Karpas-422 (cell line): ENCODE measurements around the gene CNTNAP2. TPM values are rescaled to one million over a fixed set of nuclear protein-coding genes. Genes with fewer than 3 reads are reported as not detected.

Source experiments
- DNase-seq: peaks from one replicate; pipeline ENCODE4 v3.0.0-alpha.2; 2015
- H2AFZ ChIP-seq: fragments of 200-600 bp; sonication (generic); 2 replicates; pipeline ENCODE4 v1.6.1; 2014; ENCODE audit warnings: antibody characterized with exemption, low read length, mixed read lengths
- H3K27ac ChIP-seq: fragments of 200-600 bp; sonication (generic); 2 replicates; pipeline ENCODE4 v1.5.1; 2014; ENCODE audit warnings: mild to moderate bottlenecking, low read length, moderate library complexity
- H3K27me3 ChIP-seq: fragments of 200-600 bp; sonication (generic); 2 replicates; pipeline ENCODE4 v1.6.1; 2014; ENCODE audit warnings: low read length, mixed read lengths
- H3K36me3 ChIP-seq: fragments of 200-600 bp; sonication (generic); 2 replicates; pipeline ENCODE4 v1.6.1; 2014; ENCODE audit warnings: low read length, mixed read lengths; ENCODE audit not compliant: insufficient read depth
- H3K4me1 ChIP-seq: fragments of 200-600 bp; sonication (generic); 2 replicates; pipeline ENCODE4 v1.6.1; 2014; ENCODE audit warnings: mild to moderate bottlenecking, low read length, mixed read lengths
- H3K4me2 ChIP-seq: fragments of 200-600 bp; sonication (generic); 2 replicates; pipeline ENCODE4 v1.6.1; 2014; ENCODE audit warnings: low read length, low read depth, mild to moderate bottlenecking; ENCODE audit not compliant: poor library complexity, severe bottlenecking
- H3K4me3 ChIP-seq: fragments of 200-600 bp; sonication (generic); 2 replicates; pipeline ENCODE4 v1.5.1; 2014; ENCODE audit warnings: mild to moderate bottlenecking, antibody characterized with exemption, low read length, mixed read lengths
- H3K79me2 ChIP-seq: fragments of 200-600 bp; sonication (generic); 2 replicates; pipeline ENCODE4 v1.6.1; 2014; ENCODE audit warnings: mild to moderate bottlenecking, low read length, mixed read lengths
- H3K9ac ChIP-seq: fragments of 200-600 bp; sonication (generic); 2 replicates; pipeline ENCODE4 v1.6.0; 2014; ENCODE audit warnings: low read length
- H3K9me2 ChIP-seq: fragments of 200-600 bp; sonication (generic), shearing (Covaris generic); replicated peaks from 2 replicates; pipeline ENCODE4 v1.6.0; 2014; ENCODE audit warnings: mild to moderate bottlenecking, low read length, moderate library complexity; ENCODE audit not compliant: insufficient read depth
- H3K9me3 ChIP-seq: fragments of 300-700, 200-600 bp; sonication (generic); 2 replicates; pipeline ENCODE4 v1.6.1; 2014; ENCODE audit warnings: low read length, mixed read lengths
- H4K20me1 ChIP-seq: fragments of 200-600 bp; sonication (generic); 2 replicates; pipeline ENCODE4 v1.6.1; 2014; ENCODE audit warnings: mild to moderate bottlenecking, antibody characterized with exemption, low read length, low read depth; ENCODE audit not compliant: insufficient read depth
- total RNA-seq: library from RNA; depleted of rRNA; stranded (reverse); fragments of >200 nt; shearing (Covaris generic); gene quantifications from 2 replicates; pipeline ENCODE4 v1.2.3, GENCODE V29; 2014; ENCODE audit warnings: low replicate concordance

The CNTNAP2 gene
- total RNA-seq, 1 experiment from 2014 or later: not detected

GRCh38 chr7:148191391-148192065 lies 2074.9 kb downstream of the CNTNAP2 start:
- no peak overlapping the region for H2AFZ ChIP-seq
- no peaks in the 10 kb centered on the region for H3K9me3 ChIP-seq
- no peak for DNase-seq

GRCh38 chr7:148192491-148192890 lies 2075.9 kb downstream of the CNTNAP2 start:
- Histone ChIP-seq H2AFZ (no peak overlapping the region), H3K9me3 (no peaks in the 10 kb centered on the region), H3K36me3 (no peaks in the 10 kb centered on the region), H3K9me2 (no peaks in the 10 kb centered on the region), H3K9ac (no peak overlapping the region), H3K4me3 (no peak overlapping the region), H3K27ac (no peak overlapping the region), H3K4me2 (no peak overlapping the region), H4K20me1 (no peaks in the 10 kb centered on the region), H3K79me2 (no peaks in the 10 kb centered on the region), H3K27me3 (no peaks in the 10 kb centered on the region), H3K4me1 (no peaks in the 10 kb centered on the region)
- DNase-seq: no peak

More at GRCh38 chr7:148191391-148192065, 2074.9 kb downstream of the CNTNAP2 start:
- Histone ChIP-seq H3K79me2 (no peaks in the 10 kb centered on the region), H4K20me1 (no peaks in the 10 kb centered on the region), H3K27ac (no peak overlapping the region), H3K36me3 (no peaks in the 10 kb centered on the region), H3K4me2 (no peak overlapping the region), H3K9ac (no peak overlapping the region), H3K9me2 (no peaks in the 10 kb centered on the region), H3K27me3 (no peaks in the 10 kb centered on the region), H3K4me3 (no peak overlapping the region), H3K4me1 (no peaks in the 10 kb centered on the region)

GRCh38 chr7:148201992-148202391 lies 2085.4 kb downstream of the CNTNAP2 start:
- no peaks in the 10 kb centered on the region for H3K9me2 ChIP-seq
- no peak for DNase-seq
- H3K4me2 ChIP-seq: no peak overlapping the region
- no peaks in the 10 kb centered on the region for H3K27me3 ChIP-seq
- H3K27ac ChIP-seq: no peak overlapping the region
- H3K4me1 ChIP-seq: no peaks in the 10 kb centered on the region
- H3K36me3 ChIP-seq: no peaks in the 10 kb centered on the region
- H3K79me2 ChIP-seq: no peaks in the 10 kb centered on the region
- H3K9ac ChIP-seq: no peak overlapping the region
- no peak overlapping the region for H2AFZ ChIP-seq
- no peak overlapping the region for H3K4me3 ChIP-seq
- H4K20me1 ChIP-seq: no peaks in the 10 kb centered on the region
- H3K9me3 ChIP-seq: no peaks in the 10 kb centered on the region

- H3K27ac ChIP-seq: no peak overlapping the region
- no peaks in the 10 kb centered on the region for H3K27me3 ChIP-seq
- no peaks in the 10 kb centered on the region for H3K36me3 ChIP-seq
- H3K9ac ChIP-seq: no peak overlapping the region
- H4K20me1 ChIP-seq: no peaks in the 10 kb centered on the region
- H3K4me1 ChIP-seq: peaks cover 4% of the 10 kb centered on the region
- no peaks in the 10 kb centered on the region for H3K9me3 ChIP-seq
- no peak overlapping the region for H3K4me3 ChIP-seq
- no peaks in the 10 kb centered on the region for H3K79me2 ChIP-seq
- no peak overlapping the region for H3K4me2 ChIP-seq
- H3K9me2 ChIP-seq: no peaks in the 10 kb centered on the region
- no peak for DNase-seq
- H2AFZ ChIP-seq: no peak overlapping the region
Measured at GRCh38 chr7:148204639-148205304, 2088.2 kb downstream of the CNTNAP2 start.

- Histone ChIP-seq H3K9me3 (no peaks in the 10 kb centered on the region), H3K9me2 (no peaks in the 10 kb centered on the region), H4K20me1 (no peaks in the 10 kb centered on the region), H2AFZ (no peak overlapping the region), H3K27me3 (no peaks in the 10 kb centered on the region), H3K4me2 (no peak overlapping the region), H3K4me3 (no peak overlapping the region), H3K36me3 (no peaks in the 10 kb centered on the region), H3K27ac (no peak overlapping the region), H3K79me2 (no peaks in the 10 kb centered on the region), H3K9ac (no peak overlapping the region), H3K4me1 (peaks cover 4% of the 10 kb centered on the region)
- DNase-seq: no peak
Measured at GRCh38 chr7:148209643-148210190, 2093.1 kb downstream of the CNTNAP2 start.

- H3K27me3 ChIP-seq: no peaks in the 10 kb centered on the region
- H3K4me1 ChIP-seq: peaks cover 4% of the 10 kb centered on the region
- no peaks in the 10 kb centered on the region for H3K36me3 ChIP-seq
- no peak overlapping the region for H3K4me2 ChIP-seq
- H3K9ac ChIP-seq: no peak overlapping the region
- no peaks in the 10 kb centered on the region for H3K9me2 ChIP-seq
- no peaks in the 10 kb centered on the region for H4K20me1 ChIP-seq
- no peaks in the 10 kb centered on the region for H3K9me3 ChIP-seq
- no peak overlapping the region for H3K4me3 ChIP-seq
- DNase-seq: no peak
- H2AFZ ChIP-seq: no peak overlapping the region
- no peaks in the 10 kb centered on the region for H3K79me2 ChIP-seq
- H3K27ac ChIP-seq: no peak overlapping the region
Measured at GRCh38 chr7:148210804-148211325, 2094.3 kb downstream of the CNTNAP2 start.

- DNase-seq: no peak
- no peaks in the 10 kb centered on the region for H3K9me3 ChIP-seq
- no peak overlapping the region for H3K27ac ChIP-seq
- H3K4me2 ChIP-seq: no peak overlapping the region
- H3K4me3 ChIP-seq: no peak overlapping the region
- H3K79me2 ChIP-seq: no peaks in the 10 kb centered on the region
- no peaks in the 10 kb centered on the region for H3K9me2 ChIP-seq
- peaks cover 4% of the 10 kb centered on the region for H3K4me1 ChIP-seq
- H2AFZ ChIP-seq: no peak overlapping the region
- no peaks in the 10 kb centered on the region for H3K36me3 ChIP-seq
- no peaks in the 10 kb centered on the region for H4K20me1 ChIP-seq
- H3K9ac ChIP-seq: no peak overlapping the region
- H3K27me3 ChIP-seq: no peaks in the 10 kb centered on the region
Measured at GRCh38 chr7:148211740-148212151, 2095.1 kb downstream of the CNTNAP2 start.

GRCh38 chr7:148212731-148213130 lies 2096.1 kb downstream of the CNTNAP2 start:
- Histone ChIP-seq H4K20me1 (no peaks in the 10 kb centered on the region), H2AFZ (no peak overlapping the region), H3K9me3 (no peaks in the 10 kb centered on the region), H3K4me2 (no peak overlapping the region), H3K36me3 (no peaks in the 10 kb centered on the region), H3K9me2 (no peaks in the 10 kb centered on the region), H3K4me3 (no peak overlapping the region), H3K4me1 (peaks cover 4% of the 10 kb centered on the region), H3K9ac (no peak overlapping the region), H3K27ac (no peak overlapping the region), H3K79me2 (no peaks in the 10 kb centered on the region), H3K27me3 (no peaks in the 10 kb centered on the region)
- DNase-seq: no peak
